ENCODE data around the gene MREG.

- TF ChIP-seq CTCF (conservative IDR thresholded peaks at IDR 0.05) (no peak), ZFX (IDR thresholded peaks at IDR 0.05) (no peak)
Measured at GRCh38 chr2:215966274-215966673, 47.1 kb downstream of the MREG start.

All from C4-2B (cell line).